ENCODE data around the gene AHRR.

DNA sequence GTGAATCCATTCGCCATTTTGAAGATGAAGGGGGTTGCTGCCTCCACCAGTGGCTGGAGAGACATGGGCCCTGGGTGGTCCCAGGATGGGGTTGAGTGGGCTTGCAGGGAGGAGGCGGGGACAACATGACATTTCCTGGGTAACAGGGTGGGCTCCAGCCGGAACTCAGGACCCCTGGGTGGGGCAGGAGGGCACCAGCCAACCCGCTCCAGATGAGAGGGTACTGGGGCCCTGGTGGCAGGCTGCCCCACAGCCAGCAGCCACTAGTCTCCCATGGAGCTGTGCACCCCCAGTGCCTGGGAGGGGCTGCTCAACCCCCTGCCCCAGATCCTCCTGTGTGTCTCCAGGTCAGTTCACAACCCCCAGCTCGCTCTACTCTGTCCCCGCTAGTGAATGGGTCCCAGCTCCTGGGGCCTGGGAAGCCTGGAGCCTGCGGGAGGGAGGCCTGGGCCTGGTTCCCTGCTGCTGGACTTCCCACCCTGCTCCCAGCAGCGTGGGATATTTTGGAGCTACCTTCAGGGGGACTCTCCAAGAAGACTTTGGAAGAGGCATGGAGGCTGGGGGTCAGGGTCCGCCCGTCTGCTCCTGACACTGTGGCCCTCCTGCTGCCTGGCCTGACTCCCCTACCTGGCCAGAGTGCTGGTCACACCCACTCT, 55.9 kb downstream of the AHRR start:
- TF ChIP-seq TAF1 (IDR thresholded peaks at IDR 0.05; ENCODE audit: low read depth) = no peak
- TF ChIP-seq TEAD4 (IDR thresholded peaks at IDR 0.05) = no peak
- TF ChIP-seq YY1 (IDR thresholded peaks at IDR 0.05; ENCODE audit: low read depth) = no peak
- no peak for TF ChIP-seq CREB1 (IDR thresholded peaks at IDR 0.05; ENCODE audit: low read depth)
- TF ChIP-seq, protein P1, sequence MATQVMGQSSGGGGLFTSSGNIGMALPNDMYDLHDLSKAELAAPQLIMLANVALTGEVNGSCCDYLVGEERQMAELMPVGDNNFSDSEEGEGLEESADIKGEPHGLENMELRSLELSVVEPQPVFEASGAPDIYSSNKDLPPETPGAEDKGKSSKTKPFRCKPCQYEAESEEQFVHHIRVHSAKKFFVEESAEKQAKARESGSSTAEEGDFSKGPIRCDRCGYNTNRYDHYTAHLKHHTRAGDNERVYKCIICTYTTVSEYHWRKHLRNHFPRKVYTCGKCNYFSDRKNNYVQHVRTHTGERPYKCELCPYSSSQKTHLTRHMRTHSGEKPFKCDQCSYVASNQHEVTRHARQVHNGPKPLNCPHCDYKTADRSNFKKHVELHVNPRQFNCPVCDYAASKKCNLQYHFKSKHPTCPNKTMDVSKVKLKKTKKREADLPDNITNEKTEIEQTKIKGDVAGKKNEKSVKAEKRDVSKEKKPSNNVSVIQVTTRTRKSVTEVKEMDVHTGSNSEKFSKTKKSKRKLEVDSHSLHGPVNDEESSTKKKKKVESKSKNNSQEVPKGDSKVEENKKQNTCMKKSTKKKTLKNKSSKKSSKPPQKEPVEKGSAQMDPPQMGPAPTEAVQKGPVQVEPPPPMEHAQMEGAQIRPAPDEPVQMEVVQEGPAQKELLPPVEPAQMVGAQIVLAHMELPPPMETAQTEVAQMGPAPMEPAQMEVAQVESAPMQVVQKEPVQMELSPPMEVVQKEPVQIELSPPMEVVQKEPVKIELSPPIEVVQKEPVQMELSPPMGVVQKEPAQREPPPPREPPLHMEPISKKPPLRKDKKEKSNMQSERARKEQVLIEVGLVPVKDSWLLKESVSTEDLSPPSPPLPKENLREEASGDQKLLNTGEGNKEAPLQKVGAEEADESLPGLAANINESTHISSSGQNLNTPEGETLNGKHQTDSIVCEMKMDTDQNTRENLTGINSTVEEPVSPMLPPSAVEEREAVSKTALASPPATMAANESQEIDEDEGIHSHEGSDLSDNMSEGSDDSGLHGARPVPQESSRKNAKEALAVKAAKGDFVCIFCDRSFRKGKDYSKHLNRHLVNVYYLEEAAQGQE (IDR thresholded peaks at IDR 0.05; ENCODE audit: low read depth) = no peak
